Transverse colon (tissue), 4 donors: Measurements from ENCODE around the gene ADGRB3. TPM values are rescaled to one million over a fixed set of nuclear protein-coding genes. Genes with fewer than 3 reads are reported as not detected.

Experiments
- DNase-seq: peaks from one replicate; pipeline ENCODE4 v3.0.0-alpha.2; 2019
- H3K27ac ChIP-seq, 4 donors: fragments of 200-600 bp; sonication (generic); 2 replicates each; pipeline ENCODE4 v1.5.1; 2016 to 2018; ENCODE audit warnings: inconsistent platforms in 4 of 4
- H3K27me3 ChIP-seq: fragments of 200-600 bp; sonication (generic); 2 replicates; pipeline ENCODE4 v1.5.1; 2017; ENCODE audit warnings: inconsistent platforms
- H3K36me3 ChIP-seq, 4 donors: fragments of 200-600 bp; sonication (generic); 2 replicates each; pipeline ENCODE4 v1.5.1; 2017 to 2019; ENCODE audit warnings: inconsistent platforms in 4 of 4
- H3K4me1 ChIP-seq, 4 donors: fragments of 200-600 bp; sonication (generic); 2 replicates each; pipeline ENCODE4 v1.5.1; 2017 to 2020; ENCODE audit warnings: inconsistent platforms in 4 of 4
- H3K4me3 ChIP-seq, 4 donors: fragments of 200-600 bp; sonication (generic); 1 replicate in 1 of 4; 2 replicates in 3 of 4; pipeline versions ENCODE4 v1.5.1 to v1.6.1; 2017 to 2019; ENCODE audit warnings: inconsistent platforms in 4 of 4
- H3K9me3 ChIP-seq, 2 donors: fragments of 200-600 bp; sonication (generic); 2 replicates each; pipeline ENCODE4 v1.5.1; 2017 to 2019; ENCODE audit warnings: inconsistent platforms in 2 of 2
- EP300 ChIP-seq: sonication (generic); formaldehyde crosslinking; IDR thresholded peaks from one replicate; pipeline ENCODE4 v1.6.1; 2017; ENCODE audit warnings: antibody characterized with exemption, low read depth
- POLR2A ChIP-seq: fragments of 450-650 bp; IDR thresholded peaks from one replicate; pipeline ENCODE4 v1.6.1; 2016; ENCODE audit warnings: antibody characterized with exemption, mild to moderate bottlenecking, moderate library complexity
- POLR2AphosphoS5 ChIP-seq, 3 donors: sonication (generic); formaldehyde crosslinking; IDR thresholded peaks; one replicate each; pipeline ENCODE4 v1.6.1; 2016; ENCODE audit warnings: antibody characterized with exemption in 3 of 3
- WGBS, 2 donors: methylation state at CpG; one replicate each; pipeline ENCODE4 v1.1.5; 2018; ENCODE audit warnings: low coverage in 1 of 2; 5-methylcytosine and 5-hydroxymethylcytosine counted together
- in situ Hi-C, 4 donors: fragments of 200-750 bp; cut with MboI; loops; one replicate each; pipeline versions ENCODE4 v1.15.0 to v1.15.1; 2017; ENCODE audit warnings: low sequenced_read_pairs in 3 of 4, low pct_ligation_motif_present in 1 of 4, low pct_unique_long_range_greater_than_20kb in 1 of 4
- intact Hi-C: fragments of 100-400 bp; cut with DNase I; formaldehyde crosslinking; loops from one replicate; pipeline ENCODE4 v1.15.1; 2023; ENCODE audit warnings: low total_unique reads
- total RNA-seq, 4 donors: library from RNA; depleted of rRNA; stranded (reverse); fragments of >200 nt; gene quantifications; one replicate each; pipeline ENCODE4 v1.1.0, GENCODE V29; 2016
- TF ChIP-seq, protein P1 (sequence below), 5 experiments: fragments of 200-600 bp in 3 of 5; fragments of 450-650 bp in 2 of 5; sonication (generic) in 3 of 5; IDR thresholded peaks; 1 replicate in 2 of 5; 2 replicates in 3 of 5; pipeline ENCODE4 v1.5.1; 2016 to 2017; ENCODE audit warnings: antibody characterized with exemption in 5 of 5, inconsistent platforms in 3 of 5, mild to moderate bottlenecking in 2 of 5, moderate library complexity in 1 of 5

Gene ADGRB3
- total RNA-seq, 4 donors from 2014 or later = 0.37 to 20.5 (median 2.2) TPM

DNA sequence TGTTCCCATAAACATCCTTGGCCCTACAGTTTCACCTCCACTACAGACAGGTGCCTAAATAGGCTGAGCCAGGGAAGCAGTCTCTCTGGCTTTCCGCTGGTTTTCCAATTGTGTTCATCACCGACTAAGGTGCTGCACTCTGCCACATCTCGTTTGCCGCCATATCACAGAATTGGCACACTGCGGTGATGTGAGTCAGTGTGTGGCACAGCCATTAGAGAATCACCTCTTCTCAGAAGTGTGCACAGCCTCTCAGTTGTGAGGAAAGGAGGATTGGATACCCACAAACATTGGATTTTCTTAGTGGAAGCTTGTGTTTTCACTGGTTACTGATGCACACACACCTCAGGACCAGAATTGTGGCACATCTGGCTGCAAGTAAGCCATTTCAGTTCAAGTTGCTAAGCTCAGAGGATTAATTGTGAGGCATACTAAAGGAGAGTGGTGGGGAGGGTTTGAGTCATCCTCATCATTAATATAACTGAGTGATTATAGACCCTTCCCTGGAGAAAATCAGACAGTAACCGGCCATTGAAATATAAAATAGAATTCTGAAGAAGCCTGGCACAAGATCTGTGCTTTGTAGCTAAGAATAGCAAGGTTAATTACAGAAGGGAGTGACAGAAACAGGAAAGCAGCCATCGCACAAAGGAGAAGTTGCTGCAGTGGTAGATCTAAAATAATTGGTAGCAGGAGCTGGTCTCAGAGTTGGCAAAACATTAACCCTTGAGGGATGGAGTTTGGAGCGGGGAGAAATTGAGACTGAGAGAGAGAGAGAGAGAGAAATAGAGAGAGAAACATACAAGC, 654.8 kb downstream of the ADGRB3 start:
- H3K4me1 ChIP-seq = no peaks in the 10 kb centered on the region
- in situ Hi-C loops = no loop called here
- H3K36me3 ChIP-seq = no peaks in the 10 kb centered on the region
- TF ChIP-seq, protein P1, sequence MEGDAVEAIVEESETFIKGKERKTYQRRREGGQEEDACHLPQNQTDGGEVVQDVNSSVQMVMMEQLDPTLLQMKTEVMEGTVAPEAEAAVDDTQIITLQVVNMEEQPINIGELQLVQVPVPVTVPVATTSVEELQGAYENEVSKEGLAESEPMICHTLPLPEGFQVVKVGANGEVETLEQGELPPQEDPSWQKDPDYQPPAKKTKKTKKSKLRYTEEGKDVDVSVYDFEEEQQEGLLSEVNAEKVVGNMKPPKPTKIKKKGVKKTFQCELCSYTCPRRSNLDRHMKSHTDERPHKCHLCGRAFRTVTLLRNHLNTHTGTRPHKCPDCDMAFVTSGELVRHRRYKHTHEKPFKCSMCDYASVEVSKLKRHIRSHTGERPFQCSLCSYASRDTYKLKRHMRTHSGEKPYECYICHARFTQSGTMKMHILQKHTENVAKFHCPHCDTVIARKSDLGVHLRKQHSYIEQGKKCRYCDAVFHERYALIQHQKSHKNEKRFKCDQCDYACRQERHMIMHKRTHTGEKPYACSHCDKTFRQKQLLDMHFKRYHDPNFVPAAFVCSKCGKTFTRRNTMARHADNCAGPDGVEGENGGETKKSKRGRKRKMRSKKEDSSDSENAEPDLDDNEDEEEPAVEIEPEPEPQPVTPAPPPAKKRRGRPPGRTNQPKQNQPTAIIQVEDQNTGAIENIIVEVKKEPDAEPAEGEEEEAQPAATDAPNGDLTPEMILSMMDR (IDR thresholded peaks at IDR 0.05) = no peak
- TF ChIP-seq EP300 (no peak), POLR2A (no peak), POLR2AphosphoS5 (IDR thresholded peaks at IDR 0.05) (no peak)
- no peak overlapping the region for H3K27ac ChIP-seq
- no peaks in the 10 kb centered on the region for H3K27me3 ChIP-seq
- WGBS, 2 donors = 41 to 65% methylated on average over 3 to 8 of the region's 8 CpGs
- H3K9me3 ChIP-seq = no peaks in the 10 kb centered on the region
- intact Hi-C loops = no loop called here
- H3K4me3 ChIP-seq = no peak overlapping the region
- DNase-seq = no peak

DNA sequence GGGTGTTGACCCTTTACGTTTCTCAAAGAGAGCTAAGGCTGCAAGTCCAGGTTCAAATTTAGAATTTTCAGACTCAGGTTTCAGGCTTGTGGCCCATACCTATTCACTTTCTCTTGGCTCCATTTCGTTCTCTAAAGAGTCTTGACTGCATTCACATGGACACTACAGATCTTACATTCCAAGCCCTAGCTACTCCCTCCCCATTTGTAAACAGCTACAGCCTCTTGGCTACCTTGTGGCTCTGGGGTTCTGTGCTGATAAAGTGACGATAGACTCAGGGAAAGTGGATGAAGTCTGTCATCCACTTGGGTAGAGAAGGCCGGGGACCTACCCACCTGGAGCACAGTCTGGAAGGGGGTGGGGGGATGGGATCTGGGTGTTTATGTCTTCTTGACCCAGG, 658.4 kb downstream of the ADGRB3 start:
- Histone ChIP-seq H3K4me1 (no peaks in the 10 kb centered on the region), H3K27ac (no peak overlapping the region), H3K9me3 (no peaks in the 10 kb centered on the region), H3K4me3 (no peak overlapping the region), H3K36me3 (no peaks in the 10 kb centered on the region), H3K27me3 (no peaks in the 10 kb centered on the region)
- in situ Hi-C loops = no loop called here
- no peak for TF ChIP-seq POLR2AphosphoS5 (IDR thresholded peaks at IDR 0.05)
- no peak for TF ChIP-seq POLR2A
- no peak for TF ChIP-seq EP300
- TF ChIP-seq, protein P1 (IDR thresholded peaks at IDR 0.05) = no peak
- intact Hi-C loops = no loop called here
- no peak for DNase-seq
- 71 to 75% methylated on average over 3 to 4 of the region's 4 CpGs for WGBS, 2 donors

DNA sequence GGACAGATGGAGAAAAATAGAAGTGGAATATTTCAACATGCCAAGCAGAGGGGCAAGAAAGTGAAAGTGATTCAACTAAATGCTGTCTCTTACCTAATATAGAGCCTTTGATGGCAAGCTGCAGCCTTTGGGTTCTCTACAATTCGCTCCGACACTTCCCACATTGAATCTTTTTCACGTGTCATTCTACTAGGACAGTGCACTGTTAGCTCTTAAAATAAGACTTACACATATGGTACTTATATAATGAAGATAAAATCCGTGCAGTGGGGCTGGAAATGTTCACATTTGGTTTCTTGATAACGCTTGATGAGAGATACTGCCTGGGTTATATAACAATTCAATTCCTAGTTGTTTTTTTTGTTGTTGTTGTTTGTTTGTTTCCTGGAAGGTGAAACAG, 659.3 kb downstream of the ADGRB3 start:
- H3K27ac ChIP-seq = no peak overlapping the region
- WGBS, 2 donors = 67 to 72% methylated on average over 2 to 5 of the region's 5 CpGs
- no peak for DNase-seq
- in situ Hi-C loops = no loop called here
- H3K9me3 ChIP-seq = no peaks in the 10 kb centered on the region
- TF ChIP-seq EP300 = no peak
- no peak for TF ChIP-seq POLR2AphosphoS5 (IDR thresholded peaks at IDR 0.05)
- TF ChIP-seq, protein P1 (IDR thresholded peaks at IDR 0.05) = no peak
- TF ChIP-seq POLR2A = no peak
- H3K36me3 ChIP-seq = no peaks in the 10 kb centered on the region
- H3K4me1 ChIP-seq = no peaks in the 10 kb centered on the region
- H3K4me3 ChIP-seq = no peak overlapping the region
- intact Hi-C loops = no loop called here
- no peaks in the 10 kb centered on the region for H3K27me3 ChIP-seq

DNA sequence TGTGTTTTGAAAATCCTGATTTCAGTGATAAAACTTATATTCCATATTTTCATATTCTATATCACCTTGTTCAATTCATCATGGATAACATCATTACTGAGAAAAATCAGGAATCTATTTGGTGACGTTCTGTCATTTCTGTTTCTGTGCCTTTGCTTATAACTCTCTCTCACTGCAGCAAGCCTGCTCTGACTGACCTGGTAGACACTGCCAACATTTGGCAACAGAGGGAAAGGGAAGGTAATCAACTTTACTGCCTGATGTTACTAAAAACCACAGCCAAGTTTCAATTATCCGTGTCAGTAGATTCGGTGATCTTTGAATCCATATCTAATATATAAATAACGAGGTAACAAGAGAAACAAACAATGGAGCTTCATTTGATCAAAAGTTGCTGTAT, 659.8 kb downstream of the ADGRB3 start:
- intact Hi-C loops (no loop called here), in situ Hi-C loops (no loop called here)
- WGBS, 2 donors = 64 to 82% methylated on average over 4 of the region's 4 CpGs
- no peak overlapping the region for H3K4me3 ChIP-seq
- H3K36me3 ChIP-seq = no peaks in the 10 kb centered on the region
- TF ChIP-seq EP300 (no peak), POLR2AphosphoS5 (IDR thresholded peaks at IDR 0.05) (no peak), POLR2A (no peak)
- TF ChIP-seq, protein P1 (IDR thresholded peaks at IDR 0.05) = no peak
- H3K27ac ChIP-seq = no peak overlapping the region
- no peaks in the 10 kb centered on the region for H3K27me3 ChIP-seq
- H3K9me3 ChIP-seq = no peaks in the 10 kb centered on the region
- DNase-seq = no peak
- no peaks in the 10 kb centered on the region for H3K4me1 ChIP-seq
